Activated gamma-delta T cell treated with Interleukin-2 at 50 U/mL for 16 hours (primary cell): Measurements from ENCODE around the gene MALT1.

Experiments used
- DNase-seq: peaks from one replicate; pipeline ENCODE4 v3.0.0-alpha.2; 2020

Gene MALT1

GRCh38 chr18:58692422-58693185 is 21.3 kb downstream of the MALT1 start:
- DNase-seq, result no peak

- no peak for DNase-seq
These were observed 23.0 kb downstream of the MALT1 start for GRCh38 chr18:58694221-58694620.

GRCh38 chr18:58694720-58695468 is 23.6 kb downstream of the MALT1 start:
- no peak for DNase-seq

- no peak for DNase-seq
These were observed 24.5 kb downstream of the MALT1 start for GRCh38 chr18:58695772-58696171.

- DNase-seq, result no peak
These were observed 25.9 kb downstream of the MALT1 start for GRCh38 chr18:58697146-58697545.

- no peak for DNase-seq
These were observed 27.5 kb downstream of the MALT1 start for GRCh38 chr18:58698701-58699193.

- DNase-seq, result no peak
These were observed 28.3 kb downstream of the MALT1 start for GRCh38 chr18:58699551-58699950.

- no peak for DNase-seq
These were observed 28.9 kb downstream of the MALT1 start for GRCh38 chr18:58700209-58700608.

- no peak for DNase-seq
These were observed 41.7 kb downstream of the MALT1 start for GRCh38 chr18:58712930-58713329.

GRCh38 chr18:58714259-58714658 is 43.0 kb downstream of the MALT1 start:
- no peak for DNase-seq

- DNase-seq, result no peak
These were observed 43.6 kb downstream of the MALT1 start for GRCh38 chr18:58714821-58715220.

- no peak for DNase-seq
These were observed 44.3 kb downstream of the MALT1 start for GRCh38 chr18:58715540-58715939.

- no peak for DNase-seq
These were observed 44.9 kb downstream of the MALT1 start for GRCh38 chr18:58716060-58716756.

- DNase-seq, result no peak
These were observed 50.4 kb downstream of the MALT1 start for GRCh38 chr18:58721566-58722239.

- DNase-seq, result no peak
These were observed 52.7 kb downstream of the MALT1 start for GRCh38 chr18:58723810-58724602.

GRCh38 chr18:58726671-58727070 is 55.4 kb downstream of the MALT1 start:
- no peak for DNase-seq

GRCh38 chr18:58727776-58728500 is 56.7 kb downstream of the MALT1 start:
- no peak for DNase-seq

- no peak for DNase-seq
These were observed 57.5 kb downstream of the MALT1 start for GRCh38 chr18:58728719-58729118.

GRCh38 chr18:58730618-58731017 is 59.4 kb downstream of the MALT1 start:
- DNase-seq, result no peak

- DNase-seq, result no peak
These were observed 61.2 kb downstream of the MALT1 start for GRCh38 chr18:58732471-58732870.

GRCh38 chr18:58733866-58734265 is 62.6 kb downstream of the MALT1 start:
- DNase-seq, result no peak
